PC-9 (cell line): ENCODE measurements around the gene CEACAM21. TPM values are rescaled to one million over a fixed set of nuclear protein-coding genes. Genes with fewer than 3 reads are reported as not detected.

ENCODE experiments used
- Bru-seq: library from RNA; stranded (reverse); fragments of 400-500 nt; gene quantifications from one replicate; lab custom pipeline; 2021; lab: Mats Ljungman, UMichigan
- BruChase-seq, 2 experiments: library from RNA; stranded (reverse); fragments of 400-500 nt; gene quantifications; one replicate each; lab custom pipeline; 2021; lab: Mats Ljungman, UMichigan
- BruUV-seq: library from RNA; stranded (reverse); fragments of 400-500 nt; replicated peaks from 2 replicates; lab custom pipeline; 2021; lab: Mats Ljungman, UMichigan
- CTCF ChIA-PET: fragments of 300-600 bp; sonication (Branson Sonifier 250); formaldehyde crosslinking; loops from one replicate; lab custom pipeline; 2022; ENCODE audit warnings: antibody characterized with exemption; lab: Charles Lee
- POLR2A ChIA-PET: fragments of 300-600 bp; sonication (Branson Sonifier 250); formaldehyde crosslinking; loops from one replicate; lab custom pipeline; 2022; ENCODE audit warnings: antibody characterized with exemption; ENCODE audit not compliant: unreplicated experiment; lab: Charles Lee
- DNase-seq, 2 experiments: peaks; one replicate each; pipeline versions ENCODE4 v3.0.0 to v3.0.0-alpha.2; 2015 to 2022; ENCODE audit warnings: mixed read lengths in 1 of 2
- H2AFZ ChIP-seq: fragments of 200-600 bp; sonication (generic); 2 replicates; pipeline ENCODE4 v1.8.1; 2017; ENCODE audit warnings: antibody characterized with exemption
- H3F3A ChIP-seq: fragments of 200-600 bp; sonication (generic); 2 replicates; pipeline ENCODE4 v1.8.1; 2017; ENCODE audit warnings: antibody characterized with exemption, mild to moderate bottlenecking, low read depth; ENCODE audit not compliant: insufficient read depth
- H3K27ac ChIP-seq: fragments of 200-600 bp; sonication (generic); 2 replicates; pipeline ENCODE4 v1.6.1; 2016; ENCODE audit warnings: mixed run types
- H3K27me3 ChIP-seq: fragments of 200-600 bp; sonication (generic); 2 replicates; pipeline ENCODE4 v1.6.1; 2016; ENCODE audit warnings: low read depth, mixed run types; ENCODE audit not compliant: insufficient read depth
- H3K36me3 ChIP-seq: fragments of 200-600 bp; sonication (generic); 2 replicates; pipeline ENCODE4 v1.6.1; 2016; ENCODE audit warnings: low read depth, mixed run types
- H3K4me1 ChIP-seq: fragments of 200-600 bp; sonication (generic); replicated peaks from 2 replicates; pipeline ENCODE4 v1.6.1; 2016; ENCODE audit warnings: mixed run types; ENCODE audit not compliant: insufficient read depth
- H3K4me2 ChIP-seq: fragments of 200-600 bp; sonication (generic); 2 replicates; pipeline ENCODE4 v1.6.1; 2017; ENCODE audit warnings: mixed run types
- H3K4me3 ChIP-seq: fragments of 200-600 bp; sonication (generic); 2 replicates; pipeline ENCODE4 v1.6.1; 2016; ENCODE audit warnings: mixed run types
- H3K79me2 ChIP-seq: fragments of 200-600 bp; sonication (generic); 2 replicates; pipeline ENCODE4 v1.6.1; 2017; ENCODE audit warnings: low read depth, mixed run types
- H3K9me2 ChIP-seq: fragments of 200-600 bp; sonication (generic); 2 replicates; pipeline ENCODE4 v1.8.1; 2017; ENCODE audit warnings: mild to moderate bottlenecking; ENCODE audit not compliant: insufficient read depth
- H3K9me3 ChIP-seq: fragments of 200-600 bp; sonication (generic); 2 replicates; pipeline ENCODE4 v1.8.1; 2016; ENCODE audit warnings: low read depth; ENCODE audit not compliant: insufficient read depth
- H4K20me1 ChIP-seq: fragments of 200-600 bp; sonication (generic); 2 replicates; pipeline ENCODE4 v1.8.1; 2017; ENCODE audit not compliant: insufficient read depth
- CTCF ChIP-seq: fragments of 200-600 bp; sonication (generic); conservative IDR thresholded peaks from 2 replicates; pipeline ENCODE4 v1.6.1; 2017; ENCODE audit warnings: mixed run types, antibody characterized with exemption, mild to moderate bottlenecking, moderate library complexity
- EZH2 ChIP-seq: fragments of 200-600 bp; sonication (generic); IDR thresholded peaks from 2 replicates; pipeline ENCODE4 v1.8.0; 2017; ENCODE audit warnings: antibody characterized with exemption, low read depth
- intact Hi-C: fragments of 100-400 bp; cut with micrococcal nuclease; formaldehyde crosslinking; loops from one replicate; pipeline ENCODE4 v1.10.0; 2022; ENCODE audit not compliant: unreplicated experiment
- long read RNA-seq: library from polyadenylated mRNA; stranded (forward); transcript quantifications from one replicate; pipeline ENCODE4 v2.0.0, GENCODE V29; 2022
- total RNA-seq: library from RNA; stranded (reverse); gene quantifications from 2 replicates; pipeline ENCODE4 v1.2.3, GENCODE V29; 2021

The CEACAM21 gene
- not detected in 2 replicates for total RNA-seq
- Bru-seq, nascent RNA, result percentile 5 among the genes with signal in this experiment
- BruChase-seq, experiment 1, labeled RNA remaining after a 2-hour chase, result percentile 6 among the genes with signal in this experiment
- BruChase-seq, experiment 2, labeled RNA remaining after a 6-hour chase, result not detected
- long read RNA-seq, result 0 reads

DNA sequence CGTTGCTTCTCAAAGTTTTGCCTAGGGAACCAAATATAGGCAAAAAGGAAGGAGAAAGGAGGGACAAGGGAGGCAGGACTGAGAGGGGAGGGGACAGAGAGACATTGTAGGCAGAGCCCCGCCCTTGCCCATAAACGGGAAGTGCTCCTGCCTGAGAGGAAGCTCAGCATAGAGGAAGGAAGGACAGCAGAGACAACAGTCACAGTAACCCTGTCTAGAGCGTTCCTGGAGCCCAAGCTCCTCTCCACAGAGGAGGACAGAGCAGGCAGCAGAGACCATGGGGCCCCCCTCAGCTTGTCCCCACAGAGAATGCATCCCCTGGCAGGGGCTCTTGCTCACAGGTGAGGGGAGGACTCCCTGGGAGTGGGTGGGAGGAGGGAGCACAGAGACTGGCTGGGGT, at the start of gene CEACAM21:
CEACAM21 (plus strand) TSS at position 169 of the 400 bp plus-strand sequence; CDS start at position 278, 109 bp downstream.
- H4K20me1 ChIP-seq, result no peaks in the 10 kb centered on the region
- no peak within 1 kb of the TSS for H3K27ac ChIP-seq
- H2AFZ ChIP-seq, result no peak within 1 kb of the TSS
- H3K4me1 ChIP-seq, result no peaks in the 10 kb centered on the region
- ChIA-PET POLR2A (no interaction called here), CTCF (no interaction called here)
- no peaks in the 10 kb centered on the region for H3F3A ChIP-seq
- DNase-seq, result no peak
- H3K36me3 ChIP-seq, result no peaks in the 10 kb centered on the region
- H3K4me3 ChIP-seq, result no peak within 1 kb of the TSS
- no peaks in the 10 kb centered on the region for H3K9me2 ChIP-seq
- no TSS peak for BruUV-seq
- H3K79me2 ChIP-seq, result no peaks in the 10 kb centered on the region
- no peaks in the 10 kb centered on the region for H3K9me3 ChIP-seq
- peaks cover 48% of the 10 kb centered on the region for H3K27me3 ChIP-seq
- TF ChIP-seq CTCF (no peak), EZH2 (no peak)
- no peak within 1 kb of the TSS for H3K4me2 ChIP-seq
- intact Hi-C loops, result loop anchor here (10.0 kb wide), 3 partner anchors 251 to 911 kb away; no protein-coding TSS in a partner anchor

DNA sequence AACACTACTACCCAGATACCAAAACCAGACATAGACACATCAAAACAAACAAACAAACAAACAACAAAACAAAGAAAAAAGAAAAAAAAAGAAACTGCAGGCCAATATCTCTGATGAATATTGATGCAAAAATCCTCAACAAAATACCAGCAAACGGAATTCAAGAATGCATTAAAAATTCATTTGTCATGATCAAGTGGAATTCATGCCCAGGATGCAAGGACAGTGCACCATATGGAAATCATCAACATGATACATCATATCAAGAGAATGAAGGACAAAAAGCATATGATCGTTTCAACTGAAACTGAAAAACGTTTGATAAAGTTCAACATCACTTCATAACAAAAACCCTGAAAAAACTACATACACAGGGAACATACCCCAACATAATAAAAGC, 48.9 kb upstream of the CEACAM21 start:
- Histone ChIP-seq H3K9me3 (no peaks in the 10 kb centered on the region), H3K4me1 (no peaks in the 10 kb centered on the region), H3K36me3 (no peaks in the 10 kb centered on the region), H2AFZ (no peak overlapping the region), H4K20me1 (no peaks in the 10 kb centered on the region), H3K27ac (no peak overlapping the region), H3K9me2 (no peaks in the 10 kb centered on the region), H3K4me2 (no peak overlapping the region), H3K79me2 (no peaks in the 10 kb centered on the region), H3K4me3 (no peak overlapping the region), H3F3A (no peaks in the 10 kb centered on the region), H3K27me3 (peaks cover 97% of the 10 kb centered on the region)
- no peak for DNase-seq
- no peak for TF ChIP-seq CTCF
- BruUV-seq, result no TSS peak
- intact Hi-C loops, result no loop called here
- ChIA-PET POLR2A (no interaction called here), CTCF (no interaction called here)

DNA sequence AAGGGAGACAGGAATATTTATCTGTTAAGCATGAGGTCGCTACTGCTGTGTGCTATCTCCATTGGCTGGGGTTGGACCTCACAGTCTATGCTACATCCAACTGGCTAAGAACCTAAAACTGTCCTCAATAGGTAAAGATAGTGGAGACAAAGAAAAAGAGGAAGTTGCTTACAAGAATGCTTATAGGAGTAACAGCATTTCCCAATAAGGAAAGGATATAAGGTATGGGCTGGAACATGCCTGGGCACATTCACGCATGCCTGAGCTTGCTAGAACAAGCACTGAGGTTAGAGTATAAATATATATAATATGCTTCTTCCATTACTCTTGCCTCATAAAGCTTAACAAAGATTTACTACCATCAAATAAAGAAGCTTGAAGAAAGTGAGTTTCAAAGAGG, 47.9 kb upstream of the CEACAM21 start:
- Histone ChIP-seq H3K36me3 (no peaks in the 10 kb centered on the region), H3K4me1 (no peaks in the 10 kb centered on the region), H3K4me2 (no peak overlapping the region), H3F3A (no peaks in the 10 kb centered on the region), H2AFZ (no peak overlapping the region), H3K27me3 (peaks cover 88% of the 10 kb centered on the region), H3K27ac (no peak overlapping the region), H3K4me3 (no peak overlapping the region), H3K79me2 (no peaks in the 10 kb centered on the region), H3K9me2 (no peaks in the 10 kb centered on the region), H4K20me1 (no peaks in the 10 kb centered on the region), H3K9me3 (no peaks in the 10 kb centered on the region)
- POLR2A ChIA-PET, result no interaction called here
- no peak for DNase-seq
- BruUV-seq, result no TSS peak
- intact Hi-C loops, result no loop called here
- CTCF ChIA-PET, result no interaction called here
- TF ChIP-seq EZH2, result no peak
- no peak for TF ChIP-seq CTCF
